MCF 10A (cell line): ENCODE data around the gene ARL5A. TPM values are rescaled to one million over a fixed set of nuclear protein-coding genes. Genes with fewer than 3 reads are reported as not detected.

Source experiments
- BruUV-seq: library from RNA; stranded (reverse); fragments of 400-500 nt; replicated peaks from 2 replicates; lab custom pipeline; 2021; lab: Mats Ljungman, UMichigan
- CTCF ChIA-PET: fragments of 300-600 bp; sonication (Branson Sonifier 250); formaldehyde crosslinking; extraction: SDS; loops from one replicate; lab custom pipeline; 2021; ENCODE audit warnings: antibody characterized with exemption, inconsistent platforms; lab: Yijun Ruan, JAX
- POLR2A ChIA-PET: fragments of 300-600, 350-650 bp; sonication (Branson Sonifier 250); formaldehyde crosslinking; extraction: SDS; loops from one replicate; lab custom pipeline; 2020; ENCODE audit warnings: antibody characterized with exemption, inconsistent platforms; lab: Yijun Ruan, JAX
- DNase-seq: peaks from one replicate; pipeline ENCODE4 v3.0.0-alpha.2; 2018; ENCODE audit not compliant: unreplicated experiment
- H3K27ac Mint-ChIP-seq: one replicate; pipeline ENCODE4 v1.8.0; 2022; ENCODE audit warnings: mild to moderate bottlenecking, low read depth, mixed read lengths; ENCODE audit not compliant: unreplicated experiment
- H3K27me3 Mint-ChIP-seq: one replicate; pipeline ENCODE4 v1.8.0; 2022; ENCODE audit warnings: mixed read lengths; ENCODE audit not compliant: insufficient read depth, unreplicated experiment
- H3K36me3 Mint-ChIP-seq: one replicate; pipeline ENCODE4 v1.8.0; 2022; ENCODE audit warnings: mild to moderate bottlenecking, moderate library complexity, mixed read lengths; ENCODE audit not compliant: insufficient read depth, unreplicated experiment
- H3K4me1 Mint-ChIP-seq: one replicate; pipeline ENCODE4 v1.8.0; 2022; ENCODE audit warnings: mixed read lengths; ENCODE audit not compliant: insufficient read depth, unreplicated experiment
- H3K4me3 Mint-ChIP-seq: one replicate; pipeline ENCODE4 v1.8.0; 2022; ENCODE audit warnings: mild to moderate bottlenecking, moderate library complexity, mixed read lengths; ENCODE audit not compliant: unreplicated experiment
- H3K9me3 Mint-ChIP-seq: one replicate; pipeline ENCODE4 v1.8.0; 2022; ENCODE audit warnings: mixed read lengths; ENCODE audit not compliant: unreplicated experiment
- intact Hi-C: fragments of 100-400 bp; cut with micrococcal nuclease; formaldehyde crosslinking; loops from 2 replicates; pipeline ENCODE4 v1.14.1; 2022
- total RNA-seq: library from RNA; stranded (reverse); gene quantifications from 2 replicates; pipeline ENCODE4 v1.2.3, GENCODE V29; 2022
- TF ChIP-seq, protein P1 (sequence below): fragments of 200-600 bp; IDR thresholded peaks from one replicate; pipeline ENCODE4 v1.8.0; 2022; ENCODE audit warnings: antibody characterized with exemption, mild to moderate bottlenecking; ENCODE audit not compliant: unreplicated experiment

Gene ARL5A
- total RNA-seq, 1 experiment from 2014 or later = 34.8 TPM

DNA sequence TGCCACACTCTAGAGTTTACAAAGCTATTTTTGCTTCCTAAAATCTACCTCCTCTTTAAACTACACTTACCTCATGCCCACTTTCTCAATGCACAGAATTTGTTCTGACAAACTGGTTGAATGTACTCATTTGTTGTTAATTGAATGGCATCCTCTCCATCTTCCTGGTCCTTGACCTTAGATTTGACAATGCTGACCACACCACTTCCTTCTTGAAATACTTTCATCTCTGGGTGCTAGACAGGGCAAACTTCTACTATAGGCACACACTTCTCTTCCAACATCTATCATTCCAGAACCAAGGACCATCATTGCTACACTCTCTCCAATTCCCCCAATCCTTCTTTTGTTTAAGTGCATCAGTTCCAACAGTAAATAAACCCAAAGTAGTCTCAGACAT lies 22.3 kb downstream of the ARL5A start:
- Mint-ChIP-seq H3K36me3 (peaks cover 17% of the 10 kb centered on the region), H3K27ac (no peak overlapping the region), H3K4me3 (no peak overlapping the region), H3K9me3 (no peaks in the 10 kb centered on the region), H3K27me3 (no peaks in the 10 kb centered on the region), H3K4me1 (no peaks in the 10 kb centered on the region)
- intact Hi-C loops = no loop called here
- POLR2A ChIA-PET = interaction anchor here (0.6 to 0.7 kb wide), 2 partner anchors 16 to 1328 kb away, joined by 3 to 4 read pairs; no protein-coding TSS in a partner anchor
- DNase-seq = no peak
- TF ChIP-seq, protein P1, sequence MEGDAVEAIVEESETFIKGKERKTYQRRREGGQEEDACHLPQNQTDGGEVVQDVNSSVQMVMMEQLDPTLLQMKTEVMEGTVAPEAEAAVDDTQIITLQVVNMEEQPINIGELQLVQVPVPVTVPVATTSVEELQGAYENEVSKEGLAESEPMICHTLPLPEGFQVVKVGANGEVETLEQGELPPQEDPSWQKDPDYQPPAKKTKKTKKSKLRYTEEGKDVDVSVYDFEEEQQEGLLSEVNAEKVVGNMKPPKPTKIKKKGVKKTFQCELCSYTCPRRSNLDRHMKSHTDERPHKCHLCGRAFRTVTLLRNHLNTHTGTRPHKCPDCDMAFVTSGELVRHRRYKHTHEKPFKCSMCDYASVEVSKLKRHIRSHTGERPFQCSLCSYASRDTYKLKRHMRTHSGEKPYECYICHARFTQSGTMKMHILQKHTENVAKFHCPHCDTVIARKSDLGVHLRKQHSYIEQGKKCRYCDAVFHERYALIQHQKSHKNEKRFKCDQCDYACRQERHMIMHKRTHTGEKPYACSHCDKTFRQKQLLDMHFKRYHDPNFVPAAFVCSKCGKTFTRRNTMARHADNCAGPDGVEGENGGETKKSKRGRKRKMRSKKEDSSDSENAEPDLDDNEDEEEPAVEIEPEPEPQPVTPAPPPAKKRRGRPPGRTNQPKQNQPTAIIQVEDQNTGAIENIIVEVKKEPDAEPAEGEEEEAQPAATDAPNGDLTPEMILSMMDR = no peak
- CTCF ChIA-PET = interaction anchor here (0.7 to 3.6 kb wide), 7 partner anchors 9 to 219 kb away, joined by 3 to 18 read pairs (median 3); no protein-coding TSS in a partner anchor
- BruUV-seq = no TSS peak

DNA sequence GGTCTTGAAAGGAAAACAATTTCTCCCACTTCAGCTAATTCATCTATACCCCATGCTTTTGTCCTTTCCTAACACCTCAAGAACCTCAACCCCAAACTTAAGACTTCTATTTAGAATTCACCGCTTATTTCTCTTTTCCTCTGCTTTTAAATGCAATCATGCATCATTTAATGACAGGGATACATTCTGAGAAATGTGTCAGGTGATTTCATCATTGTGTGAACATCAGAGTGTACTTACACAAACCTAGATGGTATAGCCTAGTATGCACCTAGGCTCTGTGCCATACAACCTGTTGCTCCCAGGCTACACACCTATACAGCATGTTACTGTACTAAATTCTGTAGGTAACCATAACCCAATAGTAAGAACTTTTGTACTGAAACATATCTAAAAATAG lies 22.9 kb downstream of the ARL5A start:
- TF ChIP-seq, protein P1 = no peak
- no TSS peak for BruUV-seq
- intact Hi-C loops = no loop called here
- ChIA-PET POLR2A (no interaction called here), CTCF (interaction anchor here (0.7 kb wide), 2 partner anchors 14 to 279 kb away, joined by 3 read pairs; no protein-coding TSS in a partner anchor)
- Mint-ChIP-seq H3K27me3 (no peaks in the 10 kb centered on the region), H3K4me3 (no peak overlapping the region), H3K36me3 (peaks cover 23% of the 10 kb centered on the region), H3K4me1 (no peaks in the 10 kb centered on the region), H3K27ac (no peak overlapping the region), H3K9me3 (no peaks in the 10 kb centered on the region)
- no peak for DNase-seq

DNA sequence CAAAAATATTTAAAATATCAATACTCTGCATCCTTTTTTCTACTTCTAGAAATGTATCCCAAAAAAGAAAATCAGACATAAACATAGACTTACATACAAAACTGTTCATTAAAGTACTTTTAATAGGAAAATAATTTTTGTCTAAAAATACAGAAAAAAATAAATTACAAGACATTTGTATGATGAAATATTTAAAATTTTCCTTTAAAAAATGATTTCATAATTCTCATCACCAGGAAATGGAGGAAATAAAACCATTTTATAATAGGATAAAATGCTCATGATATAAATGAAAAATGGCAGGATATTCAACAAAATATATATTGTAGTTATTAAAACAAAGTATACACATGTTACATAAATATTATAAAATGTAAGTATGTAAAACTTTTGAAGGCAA lies 24.4 kb downstream of the ARL5A start:
- Mint-ChIP-seq H3K36me3 (peaks cover 26% of the 10 kb centered on the region), H3K27ac (no peak overlapping the region), H3K27me3 (no peaks in the 10 kb centered on the region), H3K4me3 (no peak overlapping the region), H3K4me1 (no peaks in the 10 kb centered on the region), H3K9me3 (no peaks in the 10 kb centered on the region)
- ChIA-PET POLR2A (interaction anchor here (2.1 kb wide), 1 partner anchor 24 kb away, joined by 10 read pairs; the partner anchor contains the start of gene ARL5A), CTCF (interaction anchor here (1.2 to 2.2 kb wide), 2 partner anchors 10 to 222 kb away, joined by 5 to 9 read pairs; no protein-coding TSS in a partner anchor)
- TF ChIP-seq, protein P1 = no peak
- intact Hi-C loops = no loop called here
- no TSS peak for BruUV-seq
- no peak for DNase-seq

DNA sequence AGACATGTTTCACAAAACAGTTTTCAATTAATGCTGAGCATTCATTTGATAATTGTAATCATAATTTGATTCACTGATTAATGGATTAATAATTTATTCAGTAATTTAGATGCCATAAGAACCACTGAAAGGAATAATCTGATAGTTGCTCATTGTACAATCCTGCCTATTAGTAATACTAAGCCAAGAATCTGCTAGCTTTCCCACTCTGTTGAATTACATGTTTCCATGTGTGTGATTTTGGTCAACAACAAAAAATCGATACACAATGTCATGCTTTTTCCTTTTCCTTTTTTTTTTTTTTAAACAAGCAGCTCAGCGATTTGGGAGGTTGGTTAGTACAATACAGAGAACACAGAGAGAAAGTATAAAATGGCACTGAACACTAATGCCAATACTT lies 25.9 kb downstream of the ARL5A start:
- no peak for DNase-seq
- Mint-ChIP-seq H3K4me1 (no peaks in the 10 kb centered on the region), H3K4me3 (no peak overlapping the region), H3K27ac (no peak overlapping the region), H3K36me3 (peaks cover 26% of the 10 kb centered on the region), H3K9me3 (no peaks in the 10 kb centered on the region), H3K27me3 (no peaks in the 10 kb centered on the region)
- ChIA-PET POLR2A (interaction anchor here (0.6 to 2.1 kb wide), 2 partner anchors 25 to 1300 kb away, joined by 3 to 10 read pairs; partner anchors contain the start of gene ARL5A), CTCF (interaction anchor here (0.6 to 2.2 kb wide), 4 partner anchors 11 to 223 kb away, joined by 3 to 9 read pairs (median 4); no protein-coding TSS in a partner anchor)
- intact Hi-C loops = no loop called here
- TF ChIP-seq, protein P1 = no peak
- BruUV-seq = no TSS peak
